HG03135 (cell line): ENCODE measurements around the gene VWA1.
"Not testable (repeated sequence)": the region's sequence is repeated elsewhere in the genome, so short reads cannot be mapped to it uniquely, and the experiment has no call there.

ENCODE experiments used
- ATAC-seq: cut with Tn5 transposase; IDR thresholded peaks from one replicate; pipeline ENCODE4 v1.9.1; 2021; ENCODE audit warnings: mild to moderate bottlenecking, moderate library complexity; ENCODE audit not compliant: unreplicated experiment

VWA1 gene

GRCh38 chr1:1480488-1480867, 45.0 kb downstream of the VWA1 start:
- ATAC-seq, result not testable (repeated sequence)

DNA sequence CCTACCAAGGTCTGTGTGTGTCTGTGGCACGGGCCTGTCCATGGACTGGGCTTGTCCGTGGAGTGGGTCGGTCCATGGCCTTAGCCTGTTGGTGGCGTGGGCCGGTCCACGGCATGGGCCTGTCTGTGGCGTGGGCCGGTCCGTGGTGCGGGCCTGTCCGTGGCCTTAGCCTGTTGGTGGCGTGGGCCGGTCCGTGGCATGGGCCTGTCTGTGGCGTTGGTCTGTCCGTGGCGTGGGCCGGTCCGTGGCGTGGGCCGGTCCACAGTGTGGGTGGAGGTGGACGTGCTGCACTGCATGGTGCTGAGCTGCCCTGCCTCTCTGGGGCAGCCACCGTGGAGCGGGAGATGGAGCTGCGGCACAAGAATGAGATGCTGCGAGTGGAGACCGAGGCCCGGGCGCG, 46.3 kb downstream of the VWA1 start:
- not testable (repeated sequence) for ATAC-seq

DNA sequence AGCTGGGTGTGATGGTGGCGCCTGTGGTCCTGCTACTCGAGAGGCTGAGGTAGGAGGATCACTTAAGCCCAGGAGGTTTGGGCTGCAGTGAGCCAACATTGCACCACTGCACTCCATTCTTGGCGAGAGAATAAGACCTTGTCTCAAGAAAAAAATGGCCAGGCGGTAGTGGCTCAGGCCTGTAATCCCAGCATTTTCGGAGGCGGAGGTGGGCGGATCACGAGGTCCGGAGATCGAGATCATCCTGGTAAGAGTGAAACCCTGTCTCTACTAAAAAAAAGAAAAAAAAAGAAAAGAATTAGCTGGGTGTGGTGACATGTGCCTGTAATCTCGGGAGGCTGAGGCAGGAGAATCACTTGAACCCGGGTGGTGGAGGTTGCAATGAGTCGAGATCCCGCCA, 47.4 kb downstream of the VWA1 start:
- no peak for ATAC-seq

DNA sequence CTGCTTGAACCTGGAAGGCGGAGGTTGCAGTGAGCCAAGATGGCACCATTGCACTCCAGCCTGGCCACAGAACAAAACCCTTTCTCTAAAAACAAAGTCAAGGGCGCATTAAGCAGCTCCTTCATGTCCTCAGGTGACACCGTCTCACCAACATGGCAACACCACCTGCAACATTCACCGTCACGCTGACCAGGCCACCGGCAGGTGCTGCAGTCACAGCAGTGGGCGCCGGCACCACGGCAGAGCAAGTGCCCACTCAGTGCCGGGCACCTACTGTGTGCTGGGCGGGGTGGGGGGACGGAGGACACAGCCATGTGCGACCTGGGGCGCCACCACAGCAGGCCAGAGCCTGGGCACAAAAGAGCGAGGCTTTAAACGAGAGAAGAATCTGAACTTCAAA, 48.2 kb downstream of the VWA1 start:
- no peak for ATAC-seq

- ATAC-seq, result not testable (repeated sequence)
Observed at GRCh38 chr1:1484976-1485750, 49.7 kb downstream of the VWA1 start.

- ATAC-seq, result not testable (repeated sequence)
Observed at GRCh38 chr1:1485755-1486317, 50.3 kb downstream of the VWA1 start.

- no peak for ATAC-seq
Observed at GRCh38 chr1:1487701-1488100, 52.2 kb downstream of the VWA1 start.

DNA sequence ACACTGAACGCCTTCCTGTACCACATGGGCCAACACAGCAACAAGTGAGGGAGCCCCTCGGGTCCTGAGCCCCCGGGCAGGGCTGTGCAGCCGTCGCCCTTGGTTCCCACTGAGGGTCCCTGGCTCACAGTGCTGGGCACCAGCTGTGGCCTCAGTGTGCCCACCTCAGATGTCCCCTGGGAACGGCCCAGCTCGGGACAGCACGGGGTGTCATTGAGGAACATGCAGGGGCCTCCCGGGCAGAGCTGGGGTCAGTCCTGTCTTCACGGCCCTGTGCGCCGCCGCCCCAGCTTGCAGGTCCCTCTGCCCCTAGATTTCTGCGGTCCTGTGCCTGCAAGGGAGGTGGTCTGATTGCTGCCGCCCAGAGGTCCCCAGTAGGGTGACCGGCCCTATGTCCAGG, 53.7 kb downstream of the VWA1 start:
- ATAC-seq, result no peak

DNA sequence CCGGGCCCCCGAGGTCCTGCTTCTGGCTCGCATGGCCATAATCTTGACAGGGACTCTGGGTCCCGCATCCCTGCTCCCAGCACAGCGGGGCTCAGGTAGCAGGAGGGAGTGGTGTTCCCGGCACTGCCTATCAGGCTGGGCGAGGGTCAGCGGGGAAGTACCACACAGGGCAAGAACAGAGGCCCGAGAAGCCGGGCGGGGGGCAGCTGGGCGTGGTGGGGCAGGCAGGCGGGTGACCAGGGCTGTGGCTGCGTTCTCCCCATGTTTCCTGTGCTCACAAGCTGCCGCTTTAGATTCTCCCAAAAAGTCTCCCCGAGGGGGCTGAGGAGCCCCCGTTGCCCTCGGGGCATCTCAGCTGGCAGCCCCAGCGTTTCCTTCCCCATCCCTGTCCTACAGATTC, 54.4 kb downstream of the VWA1 start:
- ATAC-seq, result no peak

GRCh38 chr1:1490633-1491230, 55.2 kb downstream of the VWA1 start:
- ATAC-seq, result no peak

GRCh38 chr1:1491601-1492000, 56.1 kb downstream of the VWA1 start:
- ATAC-seq, result no peak
